Stimulated activated CD8-positive, alpha-beta memory T cell treated with anti-CD3 and anti-CD28 coated beads, Interleukin-15, amount 100 ng/mL, for 4 hours (primary cell): ENCODE results near the gene CAB39.
A peak's percentile ranks its signal among the peaks of the same experiment; 100 is the strongest.

Source experiments
- DNase-seq, 2 donors: peaks; one replicate each; pipeline ENCODE4 v3.0.0-alpha.2; 2020; ENCODE audit warnings: low read depth in 2 of 2

CAB39 gene

DNA sequence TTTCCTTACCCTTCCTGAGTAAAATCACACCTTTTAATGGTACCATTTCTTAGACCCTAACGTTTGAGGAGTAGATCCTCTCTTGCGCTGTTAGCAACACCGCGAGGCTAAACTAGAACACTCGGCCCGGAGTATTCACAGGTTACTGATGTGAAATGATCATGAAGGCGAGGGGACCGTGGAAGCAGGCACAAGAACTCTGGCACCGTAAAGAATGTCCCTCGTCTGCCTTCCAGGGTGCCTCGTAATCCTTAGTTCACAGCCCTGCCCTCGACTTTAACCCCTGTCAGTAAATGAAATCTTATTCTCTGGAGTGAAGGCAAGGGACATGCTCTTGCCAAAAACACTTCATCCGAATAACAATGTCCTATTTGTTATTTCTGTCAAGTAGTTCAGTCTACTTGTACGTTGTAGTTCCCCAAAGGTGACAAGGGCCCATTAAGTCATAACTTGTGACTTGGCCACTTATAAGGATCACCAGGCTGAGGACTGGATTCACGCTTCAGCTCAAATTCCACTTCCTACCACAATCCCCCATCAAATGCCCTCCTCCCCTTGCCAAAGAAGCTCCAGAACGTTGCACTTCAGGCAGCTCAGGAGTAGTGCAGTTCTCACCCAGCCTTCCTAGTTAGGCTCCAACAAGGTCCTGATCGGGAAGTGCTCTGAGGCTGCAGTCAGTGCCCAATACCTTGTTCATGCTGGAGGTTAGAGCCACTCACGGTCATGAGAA is 108.8 kb downstream of the CAB39 start:
- DNase-seq = no peak

GRCh38 chr2:230821991-230822520 is 109.4 kb downstream of the CAB39 start:
- no peak for DNase-seq

GRCh38 chr2:230823264-230823964 is 110.8 kb downstream of the CAB39 start:
- no peak for DNase-seq

- peak; percentile 13 to 24 for DNase-seq
Observed at GRCh38 chr2:230824406-230824978, 111.8 kb downstream of the CAB39 start.

GRCh38 chr2:230825354-230825753 is 112.7 kb downstream of the CAB39 start:
- DNase-seq = no peak

DNA sequence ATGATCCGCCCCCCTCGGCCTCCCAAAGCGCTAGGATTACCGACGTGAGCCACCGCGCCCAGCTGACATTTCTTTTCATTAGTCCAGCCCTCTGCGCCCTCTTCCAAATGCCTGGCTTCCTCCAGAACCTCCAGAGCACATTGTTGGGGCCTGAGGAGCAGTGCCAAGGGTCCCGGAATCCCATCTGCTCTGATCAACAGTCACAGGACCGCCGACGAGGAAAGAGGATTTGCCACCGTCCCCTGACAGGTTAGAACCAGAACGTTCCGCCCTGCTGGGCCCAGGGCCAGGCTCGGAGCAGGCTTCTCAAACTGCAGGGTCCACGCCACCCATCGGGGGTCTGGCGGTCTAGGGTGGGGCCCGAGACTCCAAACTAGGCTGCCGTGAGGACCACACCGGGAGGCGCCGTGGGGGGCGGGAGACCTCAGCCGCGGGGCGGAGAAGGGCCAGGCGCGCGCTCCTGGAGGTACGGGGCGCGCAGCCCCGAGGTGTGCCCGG is 115.2 kb downstream of the CAB39 start:
- DNase-seq = no peak

DNA sequence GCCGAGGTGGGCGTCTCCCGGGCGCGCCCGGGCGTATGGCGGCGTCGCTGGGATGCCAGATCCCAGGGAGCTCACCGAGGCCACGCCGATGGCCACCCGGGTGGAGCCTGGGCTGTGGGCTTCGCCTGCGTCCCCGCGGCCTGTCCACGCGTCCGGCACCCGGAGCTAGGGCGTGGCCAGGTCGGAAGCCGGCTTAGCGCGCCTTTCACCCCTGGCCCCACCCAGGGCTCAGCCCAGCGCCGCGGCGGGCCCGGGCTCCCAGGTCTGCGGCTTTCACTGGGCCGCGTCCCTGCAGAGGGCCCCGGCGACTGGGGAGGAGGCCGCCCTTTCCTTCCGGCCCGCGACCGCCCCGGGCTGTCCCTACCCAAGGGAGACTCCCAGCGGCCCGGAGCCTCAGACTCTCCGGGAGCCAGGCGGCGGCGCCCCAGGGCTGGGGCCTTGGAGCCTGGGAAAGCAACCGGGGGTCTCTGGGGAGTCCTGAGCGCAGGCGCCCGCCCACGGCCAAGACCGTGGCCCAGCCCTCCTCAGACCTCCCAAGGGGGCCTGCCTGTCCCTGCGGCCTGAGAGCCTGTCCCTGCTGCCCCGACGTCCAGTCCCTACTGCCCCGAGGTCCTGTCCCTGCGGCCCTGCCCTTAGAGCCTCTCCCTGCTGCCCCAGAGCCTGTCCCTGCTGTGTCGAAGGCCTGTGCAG is 115.8 kb downstream of the CAB39 start:
- DNase-seq = no peak

- DNase-seq = no peak
Observed at GRCh38 chr2:230829293-230829692, 116.7 kb downstream of the CAB39 start.

GRCh38 chr2:230829959-230830358 is 117.3 kb downstream of the CAB39 start:
- DNase-seq = no peak

DNA sequence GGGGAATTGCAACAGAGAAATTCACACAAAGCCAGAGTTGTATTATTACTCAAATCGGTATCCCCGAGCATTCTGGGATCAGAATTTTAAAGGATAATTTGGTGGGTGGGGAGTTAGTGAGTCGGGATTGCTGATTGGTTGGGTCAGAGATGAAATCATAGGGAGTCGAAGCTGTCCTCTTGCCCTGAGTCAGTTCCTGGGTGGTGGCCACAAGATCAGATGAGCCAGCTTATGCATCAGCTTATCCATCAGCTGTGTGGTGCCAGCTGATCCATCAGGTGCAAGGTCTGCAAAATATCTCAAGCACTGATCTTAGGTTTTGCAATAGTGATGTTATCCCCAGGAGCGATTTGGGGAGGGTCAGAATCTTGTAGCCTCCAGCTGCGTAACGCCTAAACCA is 117.8 kb downstream of the CAB39 start:
- DNase-seq = no peak

DNA sequence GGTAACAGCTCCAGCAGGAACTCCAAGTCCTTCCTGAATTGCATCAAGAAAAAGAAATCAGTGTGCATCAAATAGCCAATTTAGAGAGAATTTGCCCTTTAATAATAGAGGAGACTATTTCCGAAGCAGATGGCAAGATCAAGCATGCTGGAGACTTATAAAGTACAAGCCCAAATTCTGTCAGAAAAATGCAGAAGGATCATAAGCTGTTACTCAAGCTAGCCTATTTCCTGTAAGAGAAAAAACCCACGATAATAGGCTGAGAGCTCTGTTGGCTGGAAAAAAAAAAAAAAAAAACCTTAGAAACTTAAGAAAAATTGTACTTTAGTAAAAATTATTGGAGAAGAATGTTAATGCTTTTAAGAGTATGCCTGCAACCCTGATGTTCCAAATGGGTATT is 127.7 kb downstream of the CAB39 start:
- DNase-seq = no peak

GRCh38 chr2:230842473-230842872 is 129.8 kb downstream of the CAB39 start:
- no peak for DNase-seq

- no peak for DNase-seq
Observed at GRCh38 chr2:230843132-230843531, 130.5 kb downstream of the CAB39 start.

DNA sequence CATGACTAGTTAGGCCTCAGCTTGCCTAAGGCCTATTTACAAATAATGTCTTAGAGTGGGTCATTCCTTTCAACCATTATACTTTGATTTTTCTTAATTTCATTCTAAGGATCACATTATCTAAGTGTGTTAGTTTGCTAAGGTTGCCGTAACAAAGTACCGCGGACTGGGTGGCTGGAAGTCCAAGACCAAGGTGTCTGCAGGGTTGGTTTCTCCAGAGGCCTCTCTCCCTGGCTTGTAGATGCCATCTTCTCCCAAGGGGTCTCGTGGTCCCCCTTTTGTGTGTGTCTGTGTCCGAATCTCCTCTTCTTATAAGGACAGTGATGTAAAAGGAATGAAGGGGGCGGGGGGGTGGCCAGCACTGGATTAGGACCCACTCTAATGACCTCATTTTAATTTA is 133.7 kb downstream of the CAB39 start:
- DNase-seq = no peak

DNA sequence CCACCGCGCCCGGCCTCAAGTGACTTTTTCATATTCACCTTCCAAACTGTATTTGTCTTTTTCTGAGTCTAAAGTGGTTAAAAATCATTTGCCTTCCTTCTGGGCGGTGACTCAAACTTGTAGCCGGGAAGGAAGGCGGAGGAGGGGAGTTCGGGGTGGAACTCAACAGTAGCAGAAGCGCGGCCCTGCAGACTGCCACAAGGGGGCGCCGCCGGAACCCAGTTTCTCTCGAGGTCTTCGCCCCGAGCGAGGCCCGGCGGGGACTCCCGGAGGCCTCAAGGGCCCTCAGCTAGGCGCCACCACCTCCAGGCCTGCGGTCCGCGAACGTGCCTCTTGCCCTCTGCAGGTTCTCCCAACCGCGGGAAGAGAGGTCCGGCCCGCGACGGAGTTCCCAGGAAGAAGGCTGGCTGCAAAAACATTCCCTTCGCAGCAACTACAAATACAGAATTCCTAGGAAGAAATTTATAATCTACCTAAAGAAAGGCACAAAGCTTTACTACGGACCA is 135.3 kb downstream of the CAB39 start:
- peak; percentile 77 to 82 for DNase-seq

DNA sequence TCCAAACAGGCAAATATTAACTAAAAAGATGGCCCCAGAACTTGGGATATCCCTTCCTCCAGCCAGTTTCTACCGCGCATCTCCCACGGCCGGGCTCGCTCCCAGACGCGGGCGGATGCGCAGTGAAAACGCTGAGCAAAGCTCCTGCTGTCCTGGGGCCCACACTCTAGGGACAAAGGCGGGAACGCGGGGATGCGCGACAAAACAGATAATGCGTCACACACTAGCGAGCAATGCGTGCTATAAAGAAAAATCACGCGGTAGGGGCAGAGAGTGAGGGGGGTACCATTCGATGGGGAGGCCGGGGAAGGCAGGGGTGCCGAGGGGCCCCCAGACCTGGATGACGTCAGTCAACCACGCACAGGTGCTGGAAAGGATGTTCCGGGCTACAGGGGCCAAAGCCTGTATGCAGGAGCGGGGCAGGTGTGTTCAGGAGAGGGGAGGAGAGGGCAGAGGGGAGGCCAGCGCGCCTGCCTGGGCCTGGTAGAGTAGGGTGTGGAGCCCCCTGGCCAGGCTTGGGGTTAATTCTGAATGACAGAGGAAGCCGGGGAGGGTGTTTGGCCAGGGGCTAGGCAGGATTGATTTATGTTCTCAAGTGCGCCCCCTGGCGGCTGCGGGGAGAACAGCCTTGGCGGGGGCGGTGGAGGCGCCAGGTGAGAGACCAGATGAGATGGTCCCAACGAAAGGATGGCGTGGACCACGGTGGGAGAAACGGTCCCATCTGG is 137.2 kb downstream of the CAB39 start:
- peak; percentile 34 for DNase-seq

GRCh38 chr2:230850358-230850658 is 137.7 kb downstream of the CAB39 start:
- DNase-seq = no peak

DNA sequence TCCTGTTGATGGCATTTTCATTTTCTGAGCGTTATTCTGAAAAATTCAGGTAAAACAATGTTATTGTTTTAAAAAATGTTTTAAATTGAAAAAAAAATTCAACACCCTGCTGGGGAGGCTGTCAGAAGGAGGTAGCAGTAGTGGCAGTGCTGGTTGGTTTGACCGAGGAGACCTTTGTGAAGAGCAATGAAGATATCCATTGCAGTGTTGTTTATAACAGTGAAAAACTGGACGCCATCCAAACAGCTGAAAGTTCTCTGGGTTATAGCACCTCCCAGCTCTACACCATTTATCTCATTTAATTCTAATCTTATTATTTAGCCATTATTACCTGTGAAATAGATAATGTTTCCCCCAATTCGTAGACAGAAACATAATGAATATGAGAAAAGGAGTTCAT is 139.5 kb downstream of the CAB39 start:
- DNase-seq = no peak

DNA sequence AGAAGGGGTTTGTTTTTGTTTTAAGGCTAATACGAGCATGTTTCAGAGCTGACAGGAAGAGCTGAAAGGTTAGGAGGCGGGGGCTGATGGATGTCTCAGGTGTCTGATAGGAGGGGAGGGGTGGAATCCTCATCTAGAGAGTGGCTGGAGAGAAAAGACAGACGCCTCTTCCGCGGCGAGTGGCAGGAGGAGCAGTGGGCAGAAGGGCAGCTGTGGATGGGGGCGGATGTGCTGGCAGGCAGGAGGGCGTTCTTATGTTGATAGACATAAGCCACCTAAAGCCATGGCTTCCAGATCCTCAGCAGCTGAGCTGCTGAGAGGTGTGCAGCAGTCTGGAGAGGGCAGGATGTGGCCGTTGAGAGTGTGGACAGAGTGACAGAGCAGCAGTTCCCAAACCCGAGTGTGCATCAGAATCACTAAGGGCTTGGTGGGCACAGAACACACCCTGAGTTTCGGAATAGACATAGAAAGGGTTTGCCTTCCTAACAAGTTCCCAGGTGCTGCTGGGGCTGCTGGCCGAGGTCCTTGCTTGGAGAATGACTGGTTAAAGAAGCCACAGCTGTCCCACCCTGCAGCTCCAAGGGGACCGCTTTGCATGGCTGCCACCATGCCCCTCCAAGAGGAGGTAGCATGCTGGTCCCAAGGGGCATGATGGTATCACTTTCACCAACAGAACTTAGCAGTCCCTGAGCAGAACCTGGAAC is 149.1 kb downstream of the CAB39 start:
- DNase-seq = no peak

DNA sequence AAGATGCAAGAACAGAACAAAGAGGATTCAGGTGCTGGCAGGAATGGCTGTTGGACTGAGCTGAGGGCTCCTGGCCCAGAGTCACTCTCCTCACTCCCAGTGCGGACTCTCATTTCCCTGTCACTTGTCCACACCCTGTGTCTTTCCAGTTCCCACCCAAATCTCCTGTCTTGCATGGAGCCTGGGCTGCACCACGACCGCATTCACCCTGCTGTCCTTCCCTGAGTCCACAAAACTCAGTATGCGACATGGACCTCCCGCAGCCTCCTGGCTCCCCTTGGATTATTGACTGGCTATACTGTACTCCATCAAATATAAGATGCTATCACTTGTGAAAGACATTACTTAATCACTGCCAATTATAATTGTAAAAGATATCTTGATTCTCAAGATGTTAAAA is 149.7 kb downstream of the CAB39 start:
- no peak for DNase-seq

- no peak for DNase-seq
Observed at GRCh38 chr2:230863031-230863430, 150.4 kb downstream of the CAB39 start.
